Lung (tissue), 12 donors: ENCODE results near the gene DEAF1. TPM values are rescaled to one million over a fixed set of nuclear protein-coding genes. Genes with fewer than 3 reads are reported as not detected.
"Not testable (repeated sequence)": the region's sequence is repeated elsewhere in the genome, so short reads cannot be mapped to it uniquely, and the experiment has no call there.

Experiments
- ATAC-seq: fragments of 200-7000 bp; cut with Tn5 transposase; one replicate; pipeline ENCODE4 v1.9.1; 2020; ENCODE audit warnings: moderate number of reproducible peaks; ENCODE audit not compliant: insufficient read depth, low FRiP score
- DNase-seq, 3 donors: peaks; one replicate each; pipeline ENCODE4 v3.0.0-alpha.2; 2013 to 2017
- H3K27ac ChIP-seq, 2 donors: one replicate each; pipeline ENCODE4 v1.5.1; 2013; ENCODE audit warnings: mild to moderate bottlenecking in 2 of 2, moderate library complexity in 2 of 2, control low read depth in 1 of 2, inconsistent platforms in 1 of 2, low read depth in 1 of 2, low read length in 1 of 2
- H3K27me3 ChIP-seq, 3 donors: one replicate each; pipeline ENCODE4 v1.5.1; 2013; ENCODE audit warnings: low read length in 2 of 3; ENCODE audit not compliant: control insufficient read depth in 3 of 3, insufficient read depth in 3 of 3
- H3K36me3 ChIP-seq, 4 donors: one replicate each; pipeline ENCODE4 v1.5.1; 2013; ENCODE audit warnings: low read length in 4 of 4, mild to moderate bottlenecking in 1 of 4, moderate library complexity in 1 of 4; ENCODE audit not compliant: control insufficient read depth in 4 of 4, insufficient read depth in 4 of 4
- H3K4me1 ChIP-seq, 5 donors: one replicate each; pipeline ENCODE4 v1.5.1; 2013; ENCODE audit warnings: low read length in 5 of 5, mild to moderate bottlenecking in 2 of 5, moderate library complexity in 1 of 5; ENCODE audit not compliant: control insufficient read depth in 5 of 5, insufficient read depth in 5 of 5
- H3K4me3 ChIP-seq: one replicate; pipeline ENCODE4 v1.5.1; 2013; ENCODE audit warnings: mild to moderate bottlenecking, control low read depth, moderate library complexity
- H3K9ac ChIP-seq, 2 donors: one replicate each; pipeline ENCODE4 v1.5.1; 2013; ENCODE audit warnings: low read length in 2 of 2, control low read depth in 1 of 2; ENCODE audit not compliant: insufficient read depth in 1 of 2
- H3K9me3 ChIP-seq, 4 donors: one replicate each; pipeline ENCODE4 v1.5.1; 2013; ENCODE audit warnings: low read length in 3 of 4, mild to moderate bottlenecking in 1 of 4, moderate library complexity in 1 of 4; ENCODE audit not compliant: control insufficient read depth in 4 of 4, insufficient read depth in 3 of 4
- CTCF ChIP-seq: IDR thresholded peaks from 2 replicates; pipeline ENCODE4 v1.5.1; 2012; ENCODE audit warnings: mild to moderate bottlenecking; ENCODE audit errors: control extremely low read depth, extremely low read depth
- WGBS, 2 donors: extraction: QIAGEN DNeasy Blood & Tissue Kit; methylation state at CpG; one replicate each; pipeline ENCODE4 v1.1.7; 2013; 5-methylcytosine and 5-hydroxymethylcytosine counted together
- polyA plus RNA-seq, 2 donors: library from polyadenylated mRNA; stranded (reverse); fragments of 200-250 nt; gene quantifications; one replicate each; pipeline ENCODE4 v1.2.1, GENCODE V29; 2013
- total RNA-seq, 2 donors: library from RNA; depleted of rRNA in 1 of 2; stranded (reverse); fragments of >200 nt in 1 of 2; gene quantifications; one replicate each; pipeline ENCODE4 v1.2.1, GENCODE V29; 2014 to 2021
- donor health status: control.
- donor health status: control.
- donor health status: Bipolar disorder and iron deficiency.
- donor health status: healthy.
- donor health status: DM: yes; HTN: yes; CAD: no.

The DEAF1 gene
- total and polyA plus RNA-seq, 4 donors = 18.5 to 33.1 (median 22.3) TPM

GRCh38 chr11:691710-692590 is 3.1 kb downstream of the DEAF1 start:
- 93 to 94% methylated on average over 18 of the region's 18 CpGs for WGBS, 2 donors
- Histone ChIP-seq H3K36me3 (peaks cover 0 to 22% (median 7%) of the 10 kb centered on the region in 4 donors), H3K27me3 (no peaks in the 10 kb centered on the region), H3K9me3 (no peaks in the 10 kb centered on the region), H3K4me3 (no peak overlapping the region), H3K27ac (no peak overlapping the region), H3K4me1 (peaks cover 0 to 22% (median 9%) of the 10 kb centered on the region in 5 donors), H3K9ac (no peak overlapping the region)
- ATAC-seq = no peak
- TF ChIP-seq CTCF = no peak
- no peak for DNase-seq

- Histone ChIP-seq H3K9ac (no peak overlapping the region), H3K4me1 (peaks cover 0 to 16% (median 9%) of the 10 kb centered on the region in 5 donors), H3K4me3 (no peak overlapping the region), H3K27me3 (no peaks in the 10 kb centered on the region), H3K36me3 (peaks cover 4 to 29% (median 11%) of the 10 kb centered on the region in 4 donors), H3K27ac (no peak overlapping the region), H3K9me3 (no peaks in the 10 kb centered on the region)
- 86 to 87% methylated on average over 27 of the region's 27 CpGs for WGBS, 2 donors
- DNase-seq = no peak
- no peak for ATAC-seq
- TF ChIP-seq CTCF = no peak
These were observed 4.0 kb downstream of the DEAF1 start for GRCh38 chr11:690738-691633.

GRCh38 chr11:690244-690643 is 4.8 kb downstream of the DEAF1 start:
- not testable (repeated sequence) for H3K4me3 ChIP-seq, H3K9ac ChIP-seq, H3K27me3 ChIP-seq, DNase-seq, ATAC-seq, H3K27ac ChIP-seq, H3K9me3 ChIP-seq
- Histone ChIP-seq H3K4me1 (peaks cover 0 to 16% (median 9%) of the 10 kb centered on the region in 5 donors), H3K36me3 (peaks cover 4 to 32% (median 11%) of the 10 kb centered on the region in 4 donors)
- WGBS, 2 donors = 99 to 100% methylated on average over 3 of the region's 3 CpGs

- H3K9ac ChIP-seq = no peak overlapping the region
- peaks cover 5 to 35% (median 14%) of the 10 kb centered on the region in 4 donors for H3K36me3 ChIP-seq
- H3K27ac ChIP-seq = no peak overlapping the region
- no peak for ATAC-seq
- TF ChIP-seq CTCF = no peak
- H3K4me3 ChIP-seq = no peak overlapping the region
- WGBS, 2 donors = 57 to 67% methylated on average over 7 of the region's 7 CpGs
- no peaks in the 10 kb centered on the region for H3K27me3 ChIP-seq
- no peak for DNase-seq
- H3K9me3 ChIP-seq = no peaks in the 10 kb centered on the region
- H3K4me1 ChIP-seq = peaks cover 0 to 16% (median 9%) of the 10 kb centered on the region in 5 donors
These were observed 5.4 kb downstream of the DEAF1 start for GRCh38 chr11:689625-690024.
